OCI-LY3 (cell line): ENCODE measurements around the gene TMEM135.

Source experiments
- CTCF ChIP-seq: fragments of 200-600, 300-600 bp; sonication (generic); IDR thresholded peaks from 2 replicates; pipeline ENCODE4 v1.5.1; 2014; ENCODE audit warnings: antibody characterized with exemption, low read length, low read depth
- EZH2phosphoT487 ChIP-seq: fragments of 200-600 bp; shearing (Covaris generic); IDR thresholded peaks from 2 replicates; pipeline ENCODE4 v1.6.1; 2018; ENCODE audit warnings: antibody characterized with exemption, mixed run types, low read depth

DNA sequence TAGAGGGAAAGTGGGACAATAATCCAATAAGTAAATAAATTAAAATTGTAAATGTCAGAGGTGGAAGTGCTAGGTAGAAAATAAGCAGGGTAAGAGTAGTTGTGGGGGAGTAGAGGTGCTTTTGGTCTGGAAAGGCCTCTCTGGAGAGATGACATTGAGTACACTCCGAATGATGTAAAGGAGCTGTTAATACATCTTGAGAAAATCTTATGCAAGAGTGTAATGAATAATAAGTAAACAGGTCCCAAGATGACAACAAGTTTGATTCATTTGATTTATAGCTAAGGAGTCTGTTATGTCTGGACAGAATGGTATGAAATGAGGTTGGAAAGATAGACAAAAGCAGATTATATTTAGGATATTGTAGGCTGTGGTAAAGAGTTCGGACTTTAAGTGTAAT lies 87.5 kb downstream of the TMEM135 start:
- no peak for TF ChIP-seq CTCF
- no peak for TF ChIP-seq EZH2phosphoT487
